SIG-M5 treated with dmso at 0.1 percent for 504 hours (cell line): Measurements from ENCODE around the gene ARHGAP22.

Experiments
- DNase-seq: peaks from one replicate; lab custom pipeline; 2025; ENCODE audit not compliant: unreplicated experiment; lab: John Stamatoyannopoulos, UW

Gene ARHGAP22

DNA sequence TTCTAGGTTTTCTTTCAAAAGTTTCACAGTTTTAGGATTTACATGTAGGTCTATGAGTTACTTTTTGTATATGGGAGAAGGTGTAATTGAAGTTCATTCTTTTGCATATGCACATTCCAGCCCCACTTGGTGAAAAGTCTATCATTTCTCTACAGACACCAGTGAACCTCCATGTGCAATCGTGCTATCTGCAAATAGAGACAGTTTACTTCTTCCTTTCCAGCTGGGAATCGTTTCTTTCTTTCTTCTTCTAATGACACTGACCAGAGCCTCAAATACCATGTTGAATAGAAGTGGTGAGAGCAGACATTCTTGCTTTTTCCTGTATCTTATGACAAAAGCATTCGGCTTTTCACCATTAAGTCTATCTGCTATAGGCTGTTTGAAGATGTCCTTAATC, 122.7 kb downstream of the ARHGAP22 start:
- DNase-seq, result no peak

DNA sequence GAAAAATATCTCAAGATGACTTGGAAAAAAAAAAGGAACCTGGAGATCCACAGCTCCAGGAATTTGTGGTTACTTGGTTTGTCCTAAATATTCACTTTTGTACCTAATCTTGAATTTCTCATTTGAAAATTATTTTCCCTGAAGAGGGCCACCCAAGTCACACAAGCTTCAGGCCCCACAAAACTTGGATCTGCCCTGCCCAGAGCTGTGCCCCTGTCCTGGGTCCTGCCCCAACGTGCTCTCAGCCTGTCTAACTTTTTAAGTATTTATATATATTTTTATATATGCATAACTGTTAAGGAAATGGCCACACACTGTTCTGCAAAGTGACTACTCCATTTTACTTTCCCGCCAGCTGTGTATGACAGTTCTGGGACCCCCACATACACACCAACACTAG, 123.5 kb downstream of the ARHGAP22 start:
- DNase-seq, result no peak

DNA sequence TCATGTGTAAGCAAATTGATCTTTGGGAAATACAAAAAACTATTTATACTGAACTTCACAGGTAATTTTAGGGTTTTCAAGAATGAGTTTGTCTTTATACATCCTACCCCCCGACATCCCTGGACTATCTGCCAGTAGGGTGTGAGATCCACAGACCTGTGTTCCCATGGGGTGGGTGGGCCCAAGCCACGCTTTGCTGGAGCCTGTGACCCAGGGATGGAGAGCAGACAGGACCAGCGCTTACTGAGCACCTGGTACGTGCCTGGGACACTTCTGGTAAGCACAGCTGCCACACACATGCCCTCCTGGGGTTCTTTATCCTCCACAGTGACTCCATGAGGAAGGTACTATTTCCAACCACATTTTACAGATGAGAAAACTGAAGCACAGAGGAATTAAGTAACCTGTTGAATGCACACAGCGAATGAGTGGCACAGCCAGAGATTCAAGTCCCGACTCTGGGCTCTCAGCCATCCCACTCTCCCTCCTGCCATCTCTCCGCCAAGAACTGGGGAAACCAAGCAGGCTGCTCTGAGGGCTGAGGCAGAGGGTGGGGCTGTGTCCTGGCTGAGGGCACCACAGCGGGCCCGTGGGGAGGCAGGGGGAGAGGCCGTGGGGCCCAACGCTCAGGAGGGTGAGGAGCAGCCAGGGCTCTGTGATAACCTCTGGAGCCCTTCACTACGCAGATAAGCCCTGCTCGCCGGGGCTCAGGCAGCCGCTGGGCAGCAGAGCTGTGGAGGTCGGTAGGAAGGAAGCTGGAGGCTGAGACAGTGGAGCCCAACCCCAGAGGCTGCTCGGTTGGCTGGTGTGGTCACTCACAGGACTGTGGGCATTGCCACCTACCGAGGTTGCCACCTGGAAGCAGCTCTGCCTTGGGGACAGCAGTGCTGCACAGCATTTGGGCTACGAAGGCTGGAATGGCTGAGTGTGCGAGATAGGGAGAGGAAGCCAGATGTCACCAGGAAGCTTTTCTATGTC, 124.2 kb downstream of the ARHGAP22 start:
- DNase-seq, result no peak

DNA sequence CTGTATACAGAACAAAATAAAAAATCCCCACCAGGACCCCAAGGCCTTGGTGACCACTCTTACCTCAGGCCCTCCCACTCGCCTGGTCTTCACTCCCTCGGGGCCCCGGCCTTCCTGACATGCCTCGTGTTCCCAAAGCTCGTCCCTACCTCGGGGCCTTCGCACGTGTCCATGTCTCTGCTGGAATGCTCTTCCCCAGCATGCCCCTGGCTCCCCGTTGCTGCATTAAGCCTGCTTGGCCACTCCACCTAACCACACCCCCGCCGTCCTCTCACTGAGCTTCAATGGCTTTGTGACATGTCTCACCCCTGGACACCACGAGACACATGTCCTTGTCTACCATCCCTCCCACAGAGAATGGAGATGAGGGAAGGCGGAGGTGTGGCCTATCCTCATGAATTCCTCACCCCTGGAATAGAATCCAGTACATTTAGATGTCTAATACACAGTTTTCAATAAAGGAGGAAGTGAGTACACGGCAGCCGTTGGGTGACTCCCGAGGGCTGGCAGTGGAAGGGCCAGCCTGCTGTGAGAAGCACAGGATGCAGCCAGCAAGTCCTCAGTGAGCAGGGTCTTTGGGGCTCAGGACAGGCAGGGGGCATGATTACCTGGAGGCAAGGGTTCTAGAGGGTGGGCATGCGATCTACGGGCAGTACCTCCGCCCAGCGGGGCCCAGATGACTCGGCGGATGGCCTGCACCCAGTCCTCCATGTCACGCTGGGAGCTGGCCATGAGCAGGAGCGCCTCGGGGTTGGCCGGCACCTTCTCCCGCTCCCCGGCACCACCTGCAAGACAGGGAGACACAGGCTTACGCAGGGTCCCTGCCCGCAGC, 125.7 kb downstream of the ARHGAP22 start:
- DNase-seq, result peak; percentile 8

- DNase-seq, result no peak
These were observed 126.4 kb downstream of the ARHGAP22 start for GRCh38 chr10:48478469-48478868.

- no peak for DNase-seq
These were observed 127.3 kb downstream of the ARHGAP22 start for GRCh38 chr10:48477616-48478015.

- DNase-seq, result no peak
These were observed 127.7 kb downstream of the ARHGAP22 start for GRCh38 chr10:48477141-48477540.

DNA sequence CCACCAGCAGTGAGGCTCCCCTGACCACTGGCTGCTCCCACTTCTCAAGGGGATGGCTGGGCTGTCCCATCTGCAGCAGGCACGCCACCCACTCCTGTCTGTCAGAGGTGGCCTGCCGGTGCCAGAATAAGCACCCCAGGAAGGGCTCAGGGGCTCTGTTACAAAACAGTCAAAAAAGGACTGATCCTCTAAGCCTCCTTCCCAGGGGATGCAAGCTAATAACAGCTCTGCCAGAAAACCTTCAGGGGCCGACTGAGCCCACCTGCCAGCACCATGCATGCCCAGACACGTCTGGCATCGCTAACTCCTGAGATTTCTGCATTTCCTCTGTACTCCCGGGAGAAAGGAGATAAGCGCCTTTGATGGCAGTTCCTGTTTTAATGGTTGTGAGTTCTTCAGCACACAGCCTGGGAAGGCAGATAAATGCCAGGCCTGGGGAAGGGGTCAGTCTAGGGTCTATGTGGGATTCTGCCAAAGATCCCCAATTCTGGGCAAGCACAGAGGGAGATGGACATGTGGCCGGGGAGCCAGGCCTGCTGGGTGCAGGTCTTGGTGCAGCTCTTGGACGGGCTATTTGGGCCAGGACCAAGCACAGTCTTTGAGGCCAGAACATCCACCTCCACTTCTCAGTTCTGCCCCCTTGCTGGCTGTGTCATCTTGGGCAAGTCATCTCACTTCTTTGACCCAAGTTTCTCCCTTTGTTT, 128.4 kb downstream of the ARHGAP22 start:
- DNase-seq, result no peak

DNA sequence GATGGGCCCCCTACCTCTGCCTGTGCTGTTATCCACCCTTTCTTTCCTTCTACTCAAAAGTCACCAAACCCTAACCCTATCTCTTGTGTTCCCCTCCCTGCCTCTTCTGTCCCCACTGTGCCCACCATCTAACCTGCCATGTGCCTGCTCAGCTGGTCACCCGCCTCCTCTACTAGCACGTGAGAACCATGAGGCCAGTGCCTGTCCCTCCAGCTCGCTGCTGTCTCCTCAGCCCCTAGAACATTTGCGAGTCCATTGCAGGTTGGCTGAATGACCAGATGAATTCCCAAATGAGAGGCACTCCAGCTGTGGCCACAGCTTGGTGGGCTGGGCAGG, 129.0 kb downstream of the ARHGAP22 start:
- no peak for DNase-seq

DNA sequence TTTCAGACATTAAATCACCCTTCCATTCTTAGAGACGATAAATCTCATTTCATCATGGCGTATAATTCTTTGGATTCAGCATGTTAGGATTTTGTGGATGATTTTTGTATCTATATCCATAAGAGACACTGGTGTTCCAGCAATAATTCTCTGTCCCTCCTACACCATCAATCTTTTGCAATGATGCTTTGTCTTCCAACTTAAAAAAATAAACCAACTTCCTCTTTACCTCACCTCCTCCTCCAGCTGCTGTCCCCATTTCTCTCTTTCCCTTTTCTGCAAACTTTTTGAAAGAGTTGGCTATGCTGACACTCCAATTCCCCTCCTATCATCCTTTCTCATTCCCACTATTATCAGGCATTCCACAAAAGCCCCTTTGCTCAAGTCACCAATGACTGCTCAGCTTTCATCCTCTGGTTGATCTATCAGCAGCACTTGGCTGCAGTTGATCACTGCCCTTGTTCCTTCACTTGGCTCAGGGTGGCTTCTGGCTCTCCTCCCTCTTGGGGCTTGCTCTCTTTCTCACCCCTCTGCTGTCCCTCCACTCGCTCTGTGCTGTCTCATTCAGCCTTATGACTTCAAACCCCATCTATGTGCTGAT, 130.0 kb downstream of the ARHGAP22 start:
- DNase-seq, result peak; percentile 30

DNA sequence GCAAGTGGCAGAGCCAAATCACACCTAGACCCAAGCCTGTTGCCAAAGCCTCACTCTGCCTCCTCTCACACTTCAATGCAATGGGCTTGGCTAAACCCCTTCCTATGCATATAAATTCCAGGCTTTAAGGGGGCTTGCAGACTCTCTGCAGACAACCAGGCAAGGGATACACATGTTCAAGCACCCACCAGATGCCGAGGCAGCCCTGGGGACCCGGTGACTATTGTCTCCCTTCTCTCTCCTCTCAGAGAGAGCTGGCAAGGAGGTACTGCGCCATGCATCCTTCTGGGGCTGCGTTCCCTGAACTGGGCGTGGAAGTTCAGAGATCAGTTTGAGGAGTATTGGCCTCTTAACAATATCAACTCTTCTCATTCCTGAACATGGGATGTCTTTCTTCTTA, 131.2 kb downstream of the ARHGAP22 start:
- no peak for DNase-seq

- no peak for DNase-seq
These were observed 132.3 kb downstream of the ARHGAP22 start for GRCh38 chr10:48472501-48473069.

GRCh38 chr10:48470893-48471805, 133.7 kb downstream of the ARHGAP22 start:
- no peak for DNase-seq

- no peak for DNase-seq
These were observed 134.6 kb downstream of the ARHGAP22 start for GRCh38 chr10:48470115-48470892.

- no peak for DNase-seq
These were observed 135.3 kb downstream of the ARHGAP22 start for GRCh38 chr10:48469516-48470020.

- no peak for DNase-seq
These were observed 135.9 kb downstream of the ARHGAP22 start for GRCh38 chr10:48468866-48469511.

GRCh38 chr10:48468130-48468790, 136.6 kb downstream of the ARHGAP22 start:
- DNase-seq, result no peak

GRCh38 chr10:48467669-48468068, 137.2 kb downstream of the ARHGAP22 start:
- DNase-seq, result no peak
